ENCODE measurements around the gene CNN1.

DNA sequence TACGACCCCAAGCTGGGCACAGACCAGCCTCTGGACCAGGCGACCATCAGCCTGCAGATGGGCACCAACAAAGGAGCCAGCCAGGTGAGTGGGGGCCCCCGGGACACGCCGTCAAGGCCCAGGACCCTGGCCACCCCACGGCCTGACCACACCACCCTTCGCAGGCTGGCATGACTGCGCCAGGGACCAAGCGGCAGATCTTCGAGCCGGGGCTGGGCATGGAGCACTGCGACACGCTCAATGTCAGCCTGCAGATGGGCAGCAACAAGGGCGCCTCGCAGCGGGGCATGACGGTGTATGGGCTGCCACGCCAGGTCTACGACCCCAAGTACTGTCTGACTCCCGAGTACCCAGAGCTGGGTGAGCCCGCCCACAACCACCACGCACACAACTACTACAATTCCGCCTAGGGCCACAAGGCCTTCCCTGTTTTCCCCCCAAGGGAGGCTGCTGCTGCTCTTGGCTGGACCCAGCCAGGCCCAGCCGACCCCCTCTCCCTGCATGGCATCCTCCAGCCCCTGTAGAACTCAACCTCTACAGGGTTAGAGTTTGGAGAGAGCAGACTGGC is 10.8 kb downstream of the CNN1 start:
- TF ChIP-seq, protein P1, sequence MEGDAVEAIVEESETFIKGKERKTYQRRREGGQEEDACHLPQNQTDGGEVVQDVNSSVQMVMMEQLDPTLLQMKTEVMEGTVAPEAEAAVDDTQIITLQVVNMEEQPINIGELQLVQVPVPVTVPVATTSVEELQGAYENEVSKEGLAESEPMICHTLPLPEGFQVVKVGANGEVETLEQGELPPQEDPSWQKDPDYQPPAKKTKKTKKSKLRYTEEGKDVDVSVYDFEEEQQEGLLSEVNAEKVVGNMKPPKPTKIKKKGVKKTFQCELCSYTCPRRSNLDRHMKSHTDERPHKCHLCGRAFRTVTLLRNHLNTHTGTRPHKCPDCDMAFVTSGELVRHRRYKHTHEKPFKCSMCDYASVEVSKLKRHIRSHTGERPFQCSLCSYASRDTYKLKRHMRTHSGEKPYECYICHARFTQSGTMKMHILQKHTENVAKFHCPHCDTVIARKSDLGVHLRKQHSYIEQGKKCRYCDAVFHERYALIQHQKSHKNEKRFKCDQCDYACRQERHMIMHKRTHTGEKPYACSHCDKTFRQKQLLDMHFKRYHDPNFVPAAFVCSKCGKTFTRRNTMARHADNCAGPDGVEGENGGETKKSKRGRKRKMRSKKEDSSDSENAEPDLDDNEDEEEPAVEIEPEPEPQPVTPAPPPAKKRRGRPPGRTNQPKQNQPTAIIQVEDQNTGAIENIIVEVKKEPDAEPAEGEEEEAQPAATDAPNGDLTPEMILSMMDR (IDR thresholded peaks at IDR 0.05; ENCODE audit: insufficient read depth, low read length, poor library complexity, severe bottlenecking) = no peak
- TF ChIP-seq EZH2phosphoT487 (conservative IDR thresholded peaks at IDR 0.05; ENCODE audit: low read length) = no peak
